ENCODE data around the gene BCKDHB.
"Not testable (repeated sequence)": the region's sequence is repeated elsewhere in the genome, so short reads cannot be mapped to it uniquely, and the experiment has no call there.

The BCKDHB gene

GRCh38 chr6:80211286-80211685 is 104.8 kb downstream of the BCKDHB start:
- DNase-seq, result no peak

- DNase-seq, result not testable (repeated sequence)
Measured at GRCh38 chr6:80211890-80212289, 105.4 kb downstream of the BCKDHB start.

- no peak for DNase-seq
Measured at GRCh38 chr6:80214436-80215022, 108.1 kb downstream of the BCKDHB start.

GRCh38 chr6:80215063-80215462 is 108.6 kb downstream of the BCKDHB start:
- no peak for DNase-seq

- DNase-seq, result peak; percentile 49
Measured at GRCh38 chr6:80217794-80218193, 111.3 kb downstream of the BCKDHB start.

- DNase-seq, result no peak
Measured at GRCh38 chr6:80223743-80224212, 117.3 kb downstream of the BCKDHB start.

- no peak for DNase-seq
Measured at GRCh38 chr6:80226151-80226550, 119.7 kb downstream of the BCKDHB start.

GRCh38 chr6:80226699-80227098 is 120.2 kb downstream of the BCKDHB start:
- no peak for DNase-seq

- DNase-seq, result no peak
Measured at GRCh38 chr6:80227545-80228105, 121.2 kb downstream of the BCKDHB start.

- DNase-seq, result no peak
Measured at GRCh38 chr6:80233262-80233661, 126.8 kb downstream of the BCKDHB start.

- DNase-seq, result no peak
Measured at GRCh38 chr6:80233958-80234357, 127.5 kb downstream of the BCKDHB start.

GRCh38 chr6:80234401-80234800 is 127.9 kb downstream of the BCKDHB start:
- no peak for DNase-seq

- DNase-seq, result no peak
Measured at GRCh38 chr6:80234908-80235307, 128.4 kb downstream of the BCKDHB start.

GRCh38 chr6:80235647-80236046 is 129.2 kb downstream of the BCKDHB start:
- DNase-seq, result no peak

GRCh38 chr6:80238754-80239153 is 132.3 kb downstream of the BCKDHB start:
- DNase-seq, result not testable (repeated sequence)

GRCh38 chr6:80245043-80245442 is 138.6 kb downstream of the BCKDHB start:
- DNase-seq, result no peak

GRCh38 chr6:80249897-80250296 is 143.4 kb downstream of the BCKDHB start:
- no peak for DNase-seq

GRCh38 chr6:80250391-80250997 is 144.0 kb downstream of the BCKDHB start:
- DNase-seq, result no peak

GRCh38 chr6:80251321-80251720 is 144.8 kb downstream of the BCKDHB start:
- no peak for DNase-seq

- no peak for DNase-seq
Measured at GRCh38 chr6:80254716-80255115, 148.2 kb downstream of the BCKDHB start.

- no peak for DNase-seq
Measured at GRCh38 chr6:80256691-80257090, 150.2 kb downstream of the BCKDHB start.

GRCh38 chr6:80259118-80259517 is 152.6 kb downstream of the BCKDHB start:
- no peak for DNase-seq

GRCh38 chr6:80263585-80263984 is 157.1 kb downstream of the BCKDHB start:
- peak; percentile 53 for DNase-seq

Data from right hindlimb (tissue), 1 donor.